Fibroblast of the aortic adventitia (primary cell): ENCODE data around the gene NUP98. TPM values are rescaled to one million over a fixed set of nuclear protein-coding genes. Genes with fewer than 3 reads are reported as not detected.
"Not testable (repeated sequence)": the region's sequence is repeated elsewhere in the genome, so short reads cannot be mapped to it uniquely, and the experiment has no call there.

Experiments used
- DNase-seq: peaks from one replicate; pipeline ENCODE4 v3.0.0-alpha.2; 2010; ENCODE audit warnings: low read depth
- H3K4me3 ChIP-seq: 2 replicates; pipeline ENCODE4 v1.5.1; 2011; ENCODE audit warnings: low read depth, mild to moderate bottlenecking, control low read depth, low read length, moderate library complexity
- CTCF ChIP-seq: IDR thresholded peaks from 2 replicates; pipeline ENCODE4 v1.5.1; 2011; ENCODE audit warnings: mild to moderate bottlenecking, low read length, control low read depth, inconsistent platforms; ENCODE audit not compliant: insufficient read depth
- total RNA-seq: library from RNA; depleted of rRNA; stranded (reverse); fragments of >200 nt; gene quantifications from 2 replicates; pipeline ENCODE4 v1.2.3, GENCODE V29; 2012; ENCODE audit warnings: low replicate concordance

The NUP98 gene
- total RNA-seq, 1 donor: 123 TPM

DNA sequence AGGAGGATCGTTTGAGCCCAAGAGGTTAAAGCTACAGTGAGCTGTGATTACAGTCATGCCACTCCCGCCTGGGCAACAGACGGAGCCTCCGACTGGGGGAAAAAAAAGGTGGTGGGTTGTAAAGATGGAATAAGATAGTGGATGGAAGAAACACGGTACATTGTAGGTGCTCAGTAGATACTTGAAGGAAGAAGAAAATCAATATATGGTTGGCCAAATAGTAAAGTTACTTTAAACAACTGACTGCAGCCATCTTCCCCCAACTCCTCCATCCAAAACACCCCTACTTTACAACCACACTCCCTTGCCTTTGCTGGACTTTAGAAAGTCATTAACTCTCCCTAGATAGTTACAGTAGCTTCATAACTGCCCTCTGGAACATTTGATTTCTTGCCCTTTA lies 2.5 kb upstream of the NUP98 start:
- no peak overlapping the region for H3K4me3 ChIP-seq
- TF ChIP-seq CTCF: no peak
- DNase-seq: no peak

DNA sequence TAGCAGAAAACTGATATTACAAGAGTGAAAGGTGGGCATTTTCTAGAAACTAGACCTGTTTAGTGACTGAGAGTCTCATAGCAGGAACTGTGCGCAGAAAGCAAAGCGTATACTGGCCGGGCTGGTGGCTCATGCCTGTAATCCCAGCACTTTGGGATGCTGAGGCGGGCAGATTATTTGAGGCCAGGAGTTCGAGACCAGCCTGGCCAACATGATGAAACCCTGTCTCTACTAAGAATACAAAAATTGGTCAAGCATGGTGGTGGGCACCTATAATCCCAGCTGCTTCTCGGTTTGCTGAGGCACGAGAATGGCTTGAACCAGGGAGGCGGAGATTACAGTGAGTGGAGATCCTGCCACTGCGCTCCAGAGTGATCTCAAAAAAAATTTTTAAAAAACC lies 1.8 kb upstream of the NUP98 start:
- DNase-seq: no peak
- no peak overlapping the region for H3K4me3 ChIP-seq
- TF ChIP-seq CTCF: no peak

GRCh38 chr11:3796801-3797328 lies 489 bp downstream of the NUP98 start:
- TF ChIP-seq CTCF: no peak
- no peak for DNase-seq

GRCh38 chr11:3796346-3796745 lies 1.0 kb downstream of the NUP98 start:
- H3K4me3 ChIP-seq: peak overlapping the region; percentile 99
- no peak for TF ChIP-seq CTCF
- DNase-seq: peak; percentile 15

More at GRCh38 chr11:3796801-3797328, 489 bp downstream of the NUP98 start:
- H3K4me3 ChIP-seq: peak overlapping the region; percentile 99

DNA sequence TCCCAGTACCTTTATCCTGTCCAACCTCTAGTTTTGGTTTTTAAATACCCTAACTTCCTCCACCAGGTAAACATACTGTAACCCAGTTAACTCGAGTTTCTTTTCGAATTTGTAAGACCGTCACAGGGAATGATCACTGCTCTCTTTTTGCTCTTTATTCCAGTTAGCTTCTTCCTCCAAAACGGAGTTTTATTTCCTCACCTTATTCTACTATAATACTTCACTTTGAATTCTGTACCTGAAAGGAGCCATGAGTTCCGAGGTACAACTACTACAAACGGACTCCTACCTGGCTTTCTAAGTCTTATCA lies 1.4 kb downstream of the NUP98 start:
- DNase-seq: no peak
- no peak for TF ChIP-seq CTCF
- peak overlapping the region; percentile 99 for H3K4me3 ChIP-seq

DNA sequence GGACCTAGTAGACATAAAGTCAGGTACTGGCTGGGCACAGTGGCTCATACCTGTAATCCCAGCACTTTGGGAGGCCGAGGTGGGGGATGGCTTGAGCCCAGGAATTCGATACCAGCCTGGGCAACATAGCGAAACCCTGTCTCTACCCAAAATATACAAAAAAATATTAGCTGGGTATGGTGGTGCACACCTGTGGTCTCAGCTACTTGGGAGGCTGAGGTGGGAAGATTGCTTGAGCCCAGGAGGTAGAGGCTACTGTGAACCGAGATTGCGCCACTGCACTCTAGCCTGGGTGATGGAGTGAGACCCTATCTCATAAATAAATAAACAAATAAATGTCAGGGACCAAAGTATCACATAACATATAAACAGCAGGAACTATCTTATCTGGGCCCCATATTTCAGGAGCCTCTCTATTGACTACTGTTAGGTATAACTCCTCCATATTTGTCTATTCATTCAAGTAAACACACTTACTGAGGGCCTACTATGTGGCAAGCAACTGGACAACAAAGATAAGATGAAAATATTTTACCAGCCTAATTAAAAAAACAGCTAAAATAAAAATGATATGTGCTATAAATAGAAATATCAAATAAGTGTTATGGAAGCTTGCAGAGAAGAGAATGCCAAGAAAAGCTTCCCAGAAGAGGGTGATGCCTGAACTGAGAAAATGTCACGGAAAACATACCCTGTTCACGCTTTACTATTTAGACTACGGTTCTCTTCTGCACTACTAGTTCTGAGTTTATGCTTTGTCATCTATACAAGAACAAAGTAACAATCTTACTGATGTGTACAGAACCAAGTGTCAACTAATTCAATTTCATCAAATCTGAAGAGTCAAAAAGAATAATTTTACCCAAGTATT lies 2.0 kb downstream of the NUP98 start:
- no peak for TF ChIP-seq CTCF
- DNase-seq: no peak
- peak overlapping the region; percentile 99 for H3K4me3 ChIP-seq

GRCh38 chr11:3794387-3794786 lies 3.0 kb downstream of the NUP98 start:
- DNase-seq, H3K4me3 ChIP-seq: not testable (repeated sequence)
